ENCODE measurements around the gene EIF1. TPM values are rescaled to one million over a fixed set of nuclear protein-coding genes. Genes with fewer than 3 reads are reported as not detected.

EIF1 gene
- total and polyA plus RNA-seq, 2 of the 8 experiments (the other 6 are each of a cell fraction or from before 2014, with no cell fraction given): 175 to 539 TPM

DNA sequence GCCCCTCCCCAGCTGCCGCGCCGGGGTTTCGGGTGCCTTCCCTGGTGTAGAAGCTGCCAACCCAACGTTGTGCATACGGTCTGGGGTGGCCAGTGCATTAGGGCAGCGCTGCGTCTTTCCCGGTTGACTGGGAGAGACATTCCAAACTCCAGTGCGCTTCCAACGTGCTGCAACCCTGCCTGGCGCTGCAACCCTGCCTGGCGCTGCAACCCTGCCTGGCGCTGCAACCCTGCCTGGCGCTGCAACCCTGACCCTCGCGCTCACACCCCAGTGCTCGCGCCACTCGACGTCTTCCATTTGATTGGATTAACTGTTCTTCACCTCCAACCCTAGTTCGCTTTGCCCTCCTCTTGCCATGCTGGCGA is 46.2 kb downstream of the EIF1 start:
- H2BK20ac ChIP-seq (ENCODE audit: low read length): no peak overlapping the region
- no peak overlapping the region for H3K23ac ChIP-seq (ENCODE audit: insufficient read length)
- peaks cover 19 to 68% (median 53%) of the 10 kb centered on the region in 4 experiments for H3K27me3 ChIP-seq (replicated peaks in 1 of 4; ENCODE audit: control insufficient read depth in 3 of 4, extremely low read depth in 1 of 4, insufficient read depth in 3 of 4, low read length in 3 of 4)
- H3K4ac ChIP-seq (replicated peaks; ENCODE audit: insufficient read length, low read depth, low read length): no peak overlapping the region
- H3K9ac ChIP-seq (replicated peaks in 1 of 4; ENCODE audit: extremely low read depth in 1 of 4, low read depth in 3 of 4, low read length in 3 of 4): peak overlapping the region in 2 of 4 experiments; percentile 82 to 90; a peak in 4 of 7 replicates
- peaks cover 13% of the 10 kb centered on the region for H3K23me2 ChIP-seq (ENCODE audit: low read depth, low read length)
- FAIRE-seq: no peak
- ChIA-PET CTCF (ENCODE audit: partially characterized antibody) (interaction anchor here (0.6 to 3.6 kb wide), 6 partner anchors 10 to 139 kb away, joined by 3 to 43 read pairs (median 4); partner anchors contain the start of gene KLHL11), POLR2A (ENCODE audit: partially characterized antibody) (interaction anchor here (1.0 to 18.3 kb wide), 29 partner anchors 9 to 281 kb away, joined by 3 to 215 read pairs (median 5); partner anchors contain the start of genes EIF1, FKBP10, JUP and KLHL11)
- H3K4me3 ChIP-seq (ENCODE audit: extremely low read depth in 1 of 4, insufficient read depth in 2 of 4, low read depth in 3 of 4, low read length in 4 of 4): peak overlapping the region; percentile 47 to 66 (median 58)
- H3K14ac ChIP-seq (ENCODE audit: insufficient read length): no peak overlapping the region
- H2AFZ ChIP-seq (ENCODE audit: low read length): peak overlapping the region; percentile 97
- H2BK5ac ChIP-seq (ENCODE audit: low read depth, low read length): peak overlapping the region; percentile 72; the same call in 1 of the 2 replicates
- H2AK5ac ChIP-seq (ENCODE audit: low read depth, low read length): no peak overlapping the region
- no peak overlapping the region for H4K8ac ChIP-seq (ENCODE audit: extremely low read depth, insufficient read depth, low read length)
- no peaks in the 10 kb centered on the region for H3K36me3 ChIP-seq (ENCODE audit: control insufficient read depth in 2 of 4, insufficient read depth in 4 of 4, low read length in 3 of 4)
- WGBS, 2 experiments (ENCODE audit: extremely low coverage in 1 of 2, insufficient coverage in 1 of 2, insufficient read length in 1 of 2, insufficient replicate concordance in 2 of 2, low coverage in 1 of 2, low lambda C conversion rate in 2 of 2, missing lambda C conversion rate in 1 of 2): 4% methylated on average over 23 of the region's 23 CpGs; no CpG with 5 or more reads in 1 of the 2 experiments
- H4K91ac ChIP-seq (replicated peaks; ENCODE audit: insufficient read length, low read length): peak overlapping the region; percentile 61
- no peak overlapping the region for H4K5ac ChIP-seq (ENCODE audit: insufficient read length, low read depth, low read length)
- peaks cover 0 to 11% (median 8%) of the 10 kb centered on the region in 4 experiments; a peak in 6 of 7 replicates for H3K4me1 ChIP-seq (replicated peaks in 1 of 4; ENCODE audit: control insufficient read depth in 3 of 4, insufficient read depth in 4 of 4, low read length in 3 of 4)
- H3K79me1 ChIP-seq (ENCODE audit: low read depth, low read length): no peaks in the 10 kb centered on the region
- H2BK15ac ChIP-seq (ENCODE audit: low read length): peak overlapping the region; percentile 92; the same call in 1 of the 2 replicates
- no peaks in the 10 kb centered on the region for H3K9me3 ChIP-seq (ENCODE audit: insufficient read depth in 2 of 2, low read depth in 1 of 2, low read length in 1 of 2)
- TF ChIP-seq, protein P1, sequence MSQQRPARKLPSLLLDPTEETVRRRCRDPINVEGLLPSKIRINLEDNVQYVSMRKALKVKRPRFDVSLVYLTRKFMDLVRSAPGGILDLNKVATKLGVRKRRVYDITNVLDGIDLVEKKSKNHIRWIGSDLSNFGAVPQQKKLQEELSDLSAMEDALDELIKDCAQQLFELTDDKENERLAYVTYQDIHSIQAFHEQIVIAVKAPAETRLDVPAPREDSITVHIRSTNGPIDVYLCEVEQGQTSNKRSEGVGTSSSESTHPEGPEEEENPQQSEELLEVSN (IDR thresholded peaks at IDR 0.05): peak; percentile 28; the same call in 1 of the 2 replicates
- TF ChIP-seq RNF2 (IDR thresholded peaks at IDR 0.05; ENCODE audit: borderline replicate concordance, low read depth, low read length, missing control alignments, poor library complexity, severe bottlenecking): no peak
- peak overlapping the region; percentile 95; the same call in 1 of the 2 replicates for H2BK12ac ChIP-seq (ENCODE audit: low read depth, low read length)
- H3K56ac ChIP-seq (replicated peaks; ENCODE audit: insufficient read length, low read depth, low read length): no peak overlapping the region
- 0 out of 2 replicates have a peak overlapping the region, but pooled peaks have one; percentile 46 for H3K27ac ChIP-seq (ENCODE audit: low read depth, low read length)
- H2BK120ac ChIP-seq (replicated peaks; ENCODE audit: low read depth, low read length): no peak overlapping the region
- DNase-seq (ENCODE audit: low read depth in 1 of 2, low spot score in 2 of 2): no peak
- H3K79me2 ChIP-seq (ENCODE audit: control insufficient read depth in 1 of 2, insufficient read depth in 2 of 2, low read length in 2 of 2): no peaks in the 10 kb centered on the region
- H3K18ac ChIP-seq (ENCODE audit: extremely low read depth, low read length): peak overlapping the region; percentile 71; the same call in 1 of the 2 replicates
- H3K4me2 ChIP-seq (ENCODE audit: insufficient read depth in 1 of 2, low read depth in 2 of 2, low read length in 2 of 2): peak overlapping the region; percentile 89 to 90
- peaks cover 5% of the 10 kb centered on the region in 2 experiments for H4K20me1 ChIP-seq (replicated peaks in 1 of 2; ENCODE audit: control insufficient read depth in 1 of 2, insufficient read depth in 2 of 2, low read length in 2 of 2)
